DMS53 (cell line): Measurements from ENCODE around the gene CATSPERE.
A peak's percentile ranks its signal among the peaks of the same experiment; 100 is the strongest.
"Not testable (repeated sequence)": the region's sequence is repeated elsewhere in the genome, so short reads cannot be mapped to it uniquely, and the experiment has no call there.

ENCODE experiments used
- DNase-seq: peaks from one replicate; lab custom pipeline; 2025; lab: John Stamatoyannopoulos, UW

The CATSPERE gene

DNA sequence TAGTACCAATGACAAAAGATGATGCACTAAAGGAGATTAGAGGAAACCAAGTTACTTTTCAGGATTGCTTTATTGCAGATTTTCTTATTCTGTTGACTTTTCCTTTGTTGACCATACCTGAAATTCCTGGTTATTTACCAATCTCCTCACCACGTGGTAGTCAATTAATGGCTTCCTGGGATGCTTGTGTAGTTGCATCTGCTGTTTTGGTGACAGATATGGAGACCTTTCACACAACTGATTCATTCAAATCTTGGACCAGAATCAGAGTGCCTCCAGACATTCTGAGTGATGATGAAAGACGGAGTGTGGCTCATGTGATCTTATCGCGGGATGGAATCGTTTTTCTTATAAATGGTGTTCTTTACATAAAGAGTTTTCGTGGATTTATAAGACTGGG lies 91.3 kb downstream of the CATSPERE start:
- peak; percentile 7 for DNase-seq

DNA sequence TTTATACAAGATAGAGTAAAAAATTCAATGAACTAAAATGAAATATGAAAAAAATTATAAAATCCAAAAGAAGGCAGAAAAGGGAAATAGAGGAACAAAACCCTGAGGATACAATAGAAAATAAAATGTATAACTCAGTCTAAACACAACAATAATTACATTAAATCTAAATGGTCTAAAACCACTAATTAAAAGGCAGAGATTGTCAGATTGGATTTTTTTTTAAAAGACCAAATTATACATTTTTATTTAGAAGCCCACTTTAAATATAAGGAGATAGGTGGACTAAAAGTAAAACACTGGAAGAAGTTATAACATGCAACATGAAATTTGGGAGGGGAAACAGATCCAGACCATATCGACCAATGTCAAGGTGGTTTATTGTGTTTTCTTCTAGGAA lies 95.2 kb downstream of the CATSPERE start:
- DNase-seq = no peak

DNA sequence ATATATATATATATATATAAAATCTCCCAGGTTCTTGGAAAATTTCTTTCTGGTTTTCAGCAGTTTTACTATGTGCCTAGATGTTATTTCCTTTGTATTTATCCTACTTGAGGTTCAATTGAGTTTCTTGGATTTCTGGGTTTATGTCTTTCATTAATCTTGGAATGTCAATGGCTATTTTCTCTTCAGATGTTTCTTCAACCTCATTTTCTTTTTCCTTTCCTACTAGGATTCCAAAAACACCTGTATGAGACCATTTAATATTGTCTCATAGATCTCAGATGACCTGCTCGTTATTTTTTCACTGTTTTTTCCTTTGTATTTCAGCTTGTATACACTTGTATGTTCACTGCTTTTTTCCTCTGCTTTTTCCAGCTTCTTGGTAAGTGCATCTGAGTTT lies 96.5 kb downstream of the CATSPERE start:
- DNase-seq = no peak

DNA sequence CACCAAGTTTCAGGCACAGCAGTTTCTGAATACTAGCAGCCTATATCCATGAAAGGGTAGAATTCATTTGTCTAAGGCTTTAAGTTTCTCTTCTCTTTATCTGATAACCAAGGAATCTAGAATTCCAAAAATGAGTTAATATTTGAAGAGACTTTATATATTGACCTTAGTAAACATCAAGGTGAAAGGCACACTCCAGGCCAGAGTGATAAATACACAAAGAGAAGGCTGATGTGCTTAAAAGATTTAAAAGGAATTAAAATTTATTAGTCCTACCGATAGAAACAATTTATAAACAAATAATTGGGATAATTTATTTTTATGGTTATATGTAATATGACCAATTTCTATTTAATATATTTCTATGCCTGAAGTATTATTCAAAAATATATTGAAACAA lies 98.5 kb downstream of the CATSPERE start:
- DNase-seq = no peak

DNA sequence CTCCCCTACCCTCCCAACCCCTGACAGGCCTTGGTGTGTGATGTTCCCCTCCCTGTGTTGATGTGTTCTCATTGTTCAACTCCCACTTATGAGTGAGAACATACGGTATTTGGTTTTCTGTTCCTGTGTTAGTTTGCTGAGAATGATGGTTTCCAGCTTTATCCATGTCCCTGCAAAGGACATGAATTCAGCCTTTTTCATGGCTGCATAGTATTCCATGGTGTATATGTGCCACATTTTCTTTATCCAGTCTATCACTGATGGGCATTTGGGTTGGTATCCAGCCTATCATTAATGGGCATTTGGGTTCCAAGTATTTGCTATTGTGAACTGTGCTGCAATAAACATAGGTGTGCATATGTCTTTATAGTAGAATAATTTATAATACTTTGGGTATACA lies 101.8 kb downstream of the CATSPERE start:
- not testable (repeated sequence) for DNase-seq

DNA sequence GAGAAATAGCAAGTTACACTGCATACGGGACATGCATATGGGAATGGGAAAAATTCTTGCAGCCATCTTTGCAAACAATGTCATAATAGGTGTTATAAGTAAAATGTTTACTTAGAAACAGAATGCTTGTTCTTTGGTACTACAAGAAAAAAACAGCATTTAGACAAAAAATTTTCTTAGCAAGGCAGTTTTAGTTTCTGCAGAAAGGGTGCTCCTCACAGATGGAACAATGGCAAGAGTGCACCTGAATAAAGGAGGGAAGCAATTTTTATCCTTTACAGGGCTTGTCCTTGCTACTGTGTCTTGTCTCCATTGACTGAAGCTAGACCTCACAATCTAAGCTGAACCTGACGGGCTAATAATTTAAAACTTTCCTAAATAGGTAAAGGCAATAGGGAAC lies 112.7 kb downstream of the CATSPERE start:
- DNase-seq = no peak

DNA sequence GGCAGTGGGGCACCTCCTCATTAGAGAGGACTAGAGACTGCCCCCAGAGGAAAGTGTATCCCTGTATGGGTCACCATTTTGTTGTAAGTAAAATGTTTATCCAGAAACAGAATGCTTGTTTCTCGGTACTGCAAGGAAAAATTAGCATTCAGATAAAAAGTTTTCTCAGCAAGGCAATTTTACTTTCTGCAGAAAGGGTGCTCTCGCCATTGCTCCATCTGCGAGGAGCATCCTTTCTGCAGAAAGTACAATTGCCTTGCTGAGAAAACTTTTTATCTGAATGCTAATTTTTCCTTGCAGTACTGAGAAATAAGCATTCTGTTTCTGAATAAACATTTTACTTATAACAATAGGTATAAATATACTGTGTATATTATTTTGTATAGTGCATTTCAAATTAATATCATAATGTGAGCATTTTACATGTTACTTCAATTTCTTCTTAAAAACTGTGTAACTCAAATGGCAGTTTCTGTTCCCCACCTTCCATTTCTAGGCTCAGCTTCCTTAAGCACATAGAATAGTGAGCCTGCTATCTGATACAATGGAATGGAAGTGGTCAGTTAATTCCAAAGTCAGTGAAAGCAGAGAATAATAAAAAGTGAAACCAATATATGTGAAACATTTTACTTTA lies 115.3 kb downstream of the CATSPERE start:
- peak; percentile 43 for DNase-seq

DNA sequence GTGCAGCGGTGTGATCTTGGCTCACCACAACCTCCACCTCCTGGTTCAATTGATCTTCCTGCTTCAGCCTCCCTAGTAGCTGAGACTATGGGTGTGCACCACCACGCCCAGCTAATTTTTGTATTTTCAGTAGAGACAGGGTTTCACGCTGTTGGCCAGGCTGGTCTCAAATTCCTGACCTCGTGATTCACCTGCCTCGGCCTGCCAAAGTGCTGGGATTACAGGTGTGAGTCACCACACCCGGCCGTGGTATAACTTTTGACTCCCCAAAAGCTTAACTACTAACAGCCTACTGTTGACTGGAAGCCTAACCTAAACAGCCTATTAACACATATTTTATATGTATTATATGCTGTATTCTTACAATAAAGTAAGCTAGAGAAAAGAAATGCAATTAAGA lies 117.1 kb downstream of the CATSPERE start:
- not testable (repeated sequence) for DNase-seq

DNA sequence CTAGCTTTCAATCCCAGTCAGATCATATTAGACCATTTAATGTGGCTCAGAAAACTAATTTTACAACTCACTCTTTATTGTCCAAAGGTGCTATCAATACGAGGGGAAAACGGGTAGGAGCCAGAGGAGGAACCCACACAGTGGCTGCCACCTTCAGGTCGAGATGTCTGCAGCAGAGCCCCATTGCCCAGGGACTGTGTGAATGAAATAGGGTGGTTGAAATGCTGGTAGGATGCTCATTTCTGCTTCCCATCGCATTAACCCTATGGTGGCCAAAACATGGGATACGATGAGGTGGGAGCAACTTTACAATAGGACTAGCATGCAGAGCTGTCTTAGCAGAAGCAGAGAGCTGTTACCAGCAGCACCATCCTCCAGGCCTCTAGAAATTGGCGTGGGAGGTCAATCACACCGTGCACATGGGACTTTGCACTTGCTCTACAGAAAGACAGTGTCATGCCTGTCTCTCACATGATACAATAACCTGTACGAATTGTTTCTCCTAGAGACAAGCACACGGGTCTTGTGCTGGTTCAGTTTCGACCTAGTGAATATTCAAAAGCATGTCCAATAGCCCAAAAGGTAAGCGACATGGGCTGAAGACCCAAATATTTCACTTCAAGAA lies 122.4 kb downstream of the CATSPERE start:
- DNase-seq = no peak

DNA sequence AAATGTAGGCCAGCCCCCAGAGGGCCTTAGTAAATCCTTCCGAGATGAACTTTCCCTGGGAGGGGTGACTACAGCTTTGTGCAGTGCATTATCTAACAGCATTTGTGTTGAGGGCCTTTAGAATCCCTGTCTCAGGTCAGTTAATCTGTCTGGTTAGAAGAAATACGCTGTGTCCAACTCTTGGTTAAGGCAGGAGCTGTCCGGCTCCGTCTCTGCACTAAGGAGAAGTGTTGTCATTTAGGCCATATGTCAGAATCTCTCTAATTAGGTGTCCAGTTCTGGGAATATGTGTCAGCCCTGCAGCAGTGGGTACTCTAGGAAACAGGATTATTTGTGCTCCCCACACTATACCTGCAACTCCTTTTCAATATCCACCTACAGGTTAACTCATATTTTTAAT lies 124.8 kb downstream of the CATSPERE start:
- DNase-seq = no peak

DNA sequence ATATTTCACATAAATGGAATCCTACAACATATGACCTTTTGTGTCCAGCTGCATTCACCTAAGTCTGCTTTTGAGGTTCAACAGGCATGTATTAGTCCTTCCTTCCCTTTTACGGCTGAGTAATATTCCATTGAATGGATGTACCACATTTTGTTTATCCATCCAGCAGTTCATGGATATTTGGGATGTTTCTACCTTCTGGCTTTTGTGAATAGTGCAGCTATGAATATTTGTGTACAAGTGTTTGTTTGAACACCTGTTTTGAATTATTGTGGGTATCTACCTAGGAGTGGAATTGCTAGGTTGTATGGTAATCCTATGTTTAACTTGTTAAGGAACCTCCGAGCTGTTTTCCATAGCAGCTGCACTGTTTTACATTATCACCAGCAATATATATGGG lies 129.6 kb downstream of the CATSPERE start:
- DNase-seq = no peak

DNA sequence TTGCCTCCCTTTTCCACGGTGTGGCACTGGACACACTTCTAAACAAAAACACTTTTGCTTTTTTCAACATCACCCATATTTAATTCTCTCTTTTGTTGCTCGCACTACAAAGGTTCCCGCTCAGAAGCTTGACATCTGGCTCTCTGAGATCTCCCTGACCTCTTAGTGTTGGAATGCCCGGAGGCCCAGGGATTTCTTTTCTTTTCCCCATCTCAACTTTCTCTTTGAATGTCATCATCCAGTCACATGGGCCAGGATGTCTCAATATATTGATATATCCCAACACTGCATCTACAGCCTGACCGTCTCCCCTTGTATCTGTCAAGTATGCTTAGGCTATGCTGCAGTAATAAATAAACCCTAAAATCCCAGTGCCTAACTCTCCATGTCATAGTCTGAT lies 137.5 kb downstream of the CATSPERE start:
- no peak for DNase-seq

DNA sequence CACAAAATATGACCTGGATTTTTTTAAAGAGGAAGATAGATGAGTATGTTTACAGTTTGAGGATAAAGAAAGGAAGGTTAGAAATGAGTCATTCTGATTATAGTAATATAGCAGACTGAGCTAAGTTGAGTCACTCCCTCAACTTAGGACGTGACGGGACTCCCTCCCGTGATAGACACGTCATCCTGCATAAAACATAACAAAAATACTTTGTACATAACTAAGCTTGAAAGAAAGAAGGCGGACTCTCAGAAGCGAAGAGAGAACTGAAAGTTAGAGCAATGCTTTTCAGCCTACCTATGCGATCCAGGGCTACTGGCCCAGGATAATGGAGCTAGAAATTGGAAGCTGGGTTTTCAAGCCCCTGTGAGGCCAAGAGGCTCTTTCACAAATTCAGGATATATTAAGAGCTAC lies 138.9 kb downstream of the CATSPERE start:
- peak; percentile 71 for DNase-seq

DNA sequence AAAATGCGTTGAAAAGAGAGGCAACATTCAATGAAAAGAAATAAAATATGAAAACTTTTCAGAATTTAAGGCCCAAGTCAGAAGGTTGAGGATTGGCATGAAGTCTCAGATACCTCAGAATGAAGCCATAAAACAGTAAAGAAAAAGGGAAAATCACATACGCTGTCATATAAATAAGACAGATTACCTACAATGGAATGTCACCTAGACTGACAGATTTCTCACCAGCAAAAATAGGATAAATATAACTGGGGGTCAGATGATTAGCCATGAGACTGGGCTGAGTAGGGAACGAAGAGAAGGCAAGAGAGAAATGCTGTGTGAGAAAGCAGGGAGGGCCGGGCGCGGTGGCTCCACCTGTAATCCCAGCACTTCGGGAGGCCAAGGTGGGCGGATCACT lies 140.3 kb downstream of the CATSPERE start:
- DNase-seq = no peak

DNA sequence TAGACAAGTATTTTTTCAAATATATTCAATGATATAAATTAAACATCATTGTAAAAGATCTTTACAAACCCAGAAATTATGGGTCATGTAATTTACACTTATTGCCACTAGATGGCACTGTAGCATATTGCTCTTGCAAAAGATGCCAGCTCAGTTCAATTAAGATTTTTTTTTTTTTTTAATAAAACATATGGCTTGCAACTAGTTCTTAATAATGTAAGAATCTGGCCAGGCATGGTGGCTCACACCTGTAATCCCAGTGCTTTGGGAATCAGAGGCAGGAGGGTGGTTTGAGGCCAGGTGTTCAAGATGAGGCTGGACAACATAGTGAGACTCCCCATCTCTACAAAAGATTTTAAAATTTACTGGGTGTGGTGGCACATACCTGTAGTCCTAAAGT lies 142.4 kb downstream of the CATSPERE start:
- DNase-seq = peak; percentile 69

DNA sequence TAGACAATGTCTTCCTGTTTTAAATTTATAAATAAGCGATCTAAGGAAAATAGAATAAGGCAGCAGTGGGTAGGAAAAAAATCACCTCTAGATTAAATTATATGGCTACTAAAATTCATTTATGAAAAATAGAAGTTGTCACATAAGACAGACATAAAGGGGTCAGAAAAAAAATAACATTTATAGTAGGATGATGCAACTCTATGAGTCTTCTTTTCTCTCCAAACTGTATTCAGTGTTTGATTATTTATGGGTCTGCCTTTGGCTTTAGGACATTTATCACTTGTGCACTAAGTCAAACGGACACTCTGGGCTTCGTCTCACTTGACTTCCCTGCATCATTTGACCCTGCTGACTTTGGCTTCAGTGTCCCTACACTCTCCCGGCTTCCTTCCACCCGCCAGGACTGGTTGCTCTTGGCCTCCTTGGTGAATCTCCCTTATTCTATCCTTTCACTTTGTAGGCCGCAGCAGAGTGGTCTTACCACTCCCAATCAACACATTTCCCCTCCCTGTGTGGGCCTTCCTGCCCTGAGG lies 144.8 kb downstream of the CATSPERE start:
- DNase-seq = no peak

DNA sequence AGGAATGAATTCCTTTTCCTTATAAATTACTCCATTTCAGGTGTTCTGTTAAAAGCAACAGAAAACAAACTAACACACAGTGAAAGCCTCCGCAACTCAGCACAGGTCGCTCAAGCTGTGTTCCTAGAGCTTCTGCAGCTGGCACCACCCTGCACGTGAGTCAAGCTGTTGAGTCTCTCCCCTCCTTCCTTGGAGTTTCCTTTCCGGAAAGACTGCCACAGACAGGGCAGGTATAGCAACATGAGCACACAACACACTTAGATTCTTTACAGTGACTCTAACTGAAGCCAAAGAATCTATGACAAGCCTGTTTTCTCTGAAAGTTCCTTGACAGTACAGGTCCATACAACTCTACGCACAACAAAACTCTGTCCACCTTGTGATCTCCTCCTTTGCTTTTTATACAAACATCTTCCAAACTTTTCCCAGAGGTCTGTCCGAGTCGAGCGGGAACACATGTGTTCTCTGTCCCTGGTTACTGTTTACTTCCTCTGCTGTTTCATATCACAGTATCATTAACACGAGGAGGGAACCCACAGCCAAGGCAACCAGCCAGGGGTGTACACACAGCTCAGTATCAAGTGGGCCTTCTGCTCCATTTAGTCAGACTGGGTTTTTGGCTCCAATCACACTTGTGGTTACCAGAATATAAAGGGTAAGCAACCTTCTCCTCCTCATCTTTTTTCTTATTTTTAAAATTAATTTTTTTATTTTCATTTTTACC lies 153.2 kb downstream of the CATSPERE start:
- DNase-seq = no peak

DNA sequence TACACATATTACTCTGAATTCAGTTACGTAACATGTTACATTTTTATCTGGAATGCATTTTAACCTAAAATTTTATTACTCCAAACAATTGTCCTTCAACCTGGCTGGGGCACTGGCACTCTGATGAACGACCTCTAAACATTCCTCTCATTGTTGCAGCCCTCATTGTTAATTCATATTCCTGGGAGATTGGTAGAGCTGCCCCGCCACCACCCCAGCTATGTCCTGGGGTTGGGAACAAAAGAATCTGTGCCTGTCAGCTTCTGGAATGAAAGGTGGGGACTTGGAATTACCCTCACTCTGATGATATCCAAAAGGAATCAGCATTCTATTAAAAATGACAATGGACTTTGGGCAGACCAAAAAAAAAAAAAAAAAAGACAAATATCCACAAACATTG lies 153.8 kb downstream of the CATSPERE start:
- no peak for DNase-seq

DNA sequence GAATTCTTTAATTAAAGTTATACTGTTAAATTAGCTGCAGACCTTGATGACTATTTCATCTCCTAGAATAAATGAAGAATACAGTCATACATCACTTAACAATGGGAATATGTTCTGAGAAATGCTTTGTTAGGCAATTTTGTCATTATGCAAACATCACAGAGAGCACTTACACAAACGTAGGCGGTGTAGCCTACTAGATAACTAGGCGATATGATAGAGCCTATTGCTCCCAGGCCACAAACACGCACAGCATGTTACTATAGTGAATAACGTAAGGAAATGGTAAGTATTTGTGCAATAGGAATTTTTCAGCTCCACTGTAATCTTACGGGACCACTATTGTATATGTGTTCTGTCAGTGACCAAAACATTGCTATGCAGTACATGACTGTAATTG lies 154.2 kb downstream of the CATSPERE start:
- DNase-seq = peak; percentile 46

DNA sequence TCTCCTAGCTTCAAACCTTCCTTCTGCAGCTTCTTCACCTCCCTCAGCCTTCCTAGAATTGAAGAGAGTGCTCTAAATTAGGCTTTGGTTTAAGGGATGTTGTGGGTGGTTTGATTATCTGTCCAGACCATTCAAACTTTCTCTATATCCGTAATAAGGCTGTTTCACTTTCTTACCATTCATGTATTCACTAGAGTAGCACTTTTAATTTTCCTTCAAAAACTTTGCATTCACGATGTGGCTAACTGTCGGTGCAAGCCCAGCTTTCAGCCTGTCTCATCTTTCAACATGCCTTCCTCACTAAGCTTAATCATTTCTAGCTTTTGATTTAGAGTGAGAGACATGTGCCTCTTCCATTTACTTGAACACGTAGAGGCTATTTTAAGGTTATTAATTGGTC lies 165.6 kb downstream of the CATSPERE start:
- DNase-seq = no peak

DNA sequence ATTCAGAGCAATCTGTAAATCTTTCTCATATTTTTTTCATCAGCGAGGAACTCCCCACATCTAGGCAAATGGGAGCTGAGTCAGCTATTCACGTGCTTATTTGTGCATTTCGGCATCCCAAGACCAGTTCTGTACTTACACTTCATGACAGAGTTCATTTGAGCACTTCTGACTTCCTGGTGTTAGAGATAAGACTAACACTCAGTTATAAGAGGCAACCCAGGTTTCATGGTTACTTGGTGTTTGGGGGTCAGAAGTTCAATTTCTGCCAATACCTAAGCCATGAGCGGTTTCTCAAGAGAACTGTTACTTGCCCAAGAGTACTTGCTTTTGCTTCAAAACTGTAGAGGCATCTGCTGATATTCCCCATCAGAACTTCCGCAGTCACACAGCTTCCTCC lies 167.7 kb downstream of the CATSPERE start:
- no peak for DNase-seq

DNA sequence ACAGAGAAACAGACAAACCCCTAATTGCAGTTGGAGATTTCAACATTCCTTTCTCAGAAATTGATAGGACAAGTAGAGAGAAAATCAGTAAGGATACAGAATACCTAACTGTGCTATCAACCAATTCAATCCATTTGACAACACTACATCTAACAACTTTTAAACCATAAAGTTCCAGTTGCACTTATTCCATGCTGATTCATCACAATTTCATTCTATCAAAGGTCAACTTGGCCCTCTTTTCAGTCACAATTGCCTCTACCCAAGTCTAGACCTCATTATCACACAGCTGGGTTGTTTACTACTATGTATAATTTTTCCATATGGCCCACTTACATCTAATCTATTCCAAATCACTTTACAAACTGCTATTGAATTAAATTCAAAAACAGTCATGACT lies 172.1 kb downstream of the CATSPERE start:
- no peak for DNase-seq

DNA sequence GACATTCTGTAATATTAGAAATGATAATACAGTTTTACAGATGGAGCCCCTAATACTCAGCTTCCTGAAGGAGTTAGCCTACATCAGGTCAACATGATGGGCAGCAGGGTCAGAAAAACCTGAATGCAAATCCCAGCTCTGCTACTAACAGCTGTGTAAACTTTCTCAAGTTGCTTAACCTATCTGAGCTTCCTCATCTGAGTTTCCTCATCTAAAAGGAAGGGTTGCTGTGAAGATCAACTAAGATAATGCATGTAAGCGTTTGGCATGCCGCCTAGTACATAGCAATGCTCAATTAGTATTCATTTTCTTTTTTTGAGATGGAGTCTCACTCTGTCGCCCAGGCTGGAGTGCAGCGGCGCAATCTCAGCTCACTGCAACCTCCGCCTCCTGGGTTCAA lies 173.5 kb downstream of the CATSPERE start:
- peak; percentile 34 for DNase-seq
